ENCODE measurements around the gene HINT2.

HINT2 gene

DNA sequence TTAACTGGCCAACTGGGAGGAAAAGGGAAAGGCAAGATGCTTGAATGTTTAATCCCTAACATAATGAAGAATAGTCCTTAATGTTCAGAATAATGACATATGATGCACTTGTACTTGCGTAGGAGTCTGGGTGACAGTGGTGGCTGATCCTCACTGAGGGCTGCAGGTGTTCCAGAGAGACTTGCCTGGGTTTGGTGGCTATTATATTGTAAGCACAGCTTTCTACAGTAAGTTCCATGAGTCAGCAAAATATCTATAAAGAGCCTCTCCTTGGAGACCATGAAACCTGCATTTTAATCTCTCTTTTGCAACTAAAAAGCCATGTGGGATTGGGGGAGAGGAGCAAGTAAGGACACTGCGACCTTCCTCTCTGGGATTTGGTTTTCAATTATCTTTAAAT lies 25.3 kb downstream of the HINT2 start:
- no peak overlapping the region for H3K4me3 ChIP-seq (ENCODE audit: low read depth, low read length)
- DNase-seq (ENCODE audit: low read depth), result no peak
- in situ Hi-C loops (cut with HindIII; ENCODE audit: low sequenced_read_pairs), result no loop called here
- TF ChIP-seq, protein P1, sequence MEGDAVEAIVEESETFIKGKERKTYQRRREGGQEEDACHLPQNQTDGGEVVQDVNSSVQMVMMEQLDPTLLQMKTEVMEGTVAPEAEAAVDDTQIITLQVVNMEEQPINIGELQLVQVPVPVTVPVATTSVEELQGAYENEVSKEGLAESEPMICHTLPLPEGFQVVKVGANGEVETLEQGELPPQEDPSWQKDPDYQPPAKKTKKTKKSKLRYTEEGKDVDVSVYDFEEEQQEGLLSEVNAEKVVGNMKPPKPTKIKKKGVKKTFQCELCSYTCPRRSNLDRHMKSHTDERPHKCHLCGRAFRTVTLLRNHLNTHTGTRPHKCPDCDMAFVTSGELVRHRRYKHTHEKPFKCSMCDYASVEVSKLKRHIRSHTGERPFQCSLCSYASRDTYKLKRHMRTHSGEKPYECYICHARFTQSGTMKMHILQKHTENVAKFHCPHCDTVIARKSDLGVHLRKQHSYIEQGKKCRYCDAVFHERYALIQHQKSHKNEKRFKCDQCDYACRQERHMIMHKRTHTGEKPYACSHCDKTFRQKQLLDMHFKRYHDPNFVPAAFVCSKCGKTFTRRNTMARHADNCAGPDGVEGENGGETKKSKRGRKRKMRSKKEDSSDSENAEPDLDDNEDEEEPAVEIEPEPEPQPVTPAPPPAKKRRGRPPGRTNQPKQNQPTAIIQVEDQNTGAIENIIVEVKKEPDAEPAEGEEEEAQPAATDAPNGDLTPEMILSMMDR (IDR thresholded peaks at IDR 0.05; ENCODE audit: low read depth, low read length, missing control alignments), result no peak

DNA sequence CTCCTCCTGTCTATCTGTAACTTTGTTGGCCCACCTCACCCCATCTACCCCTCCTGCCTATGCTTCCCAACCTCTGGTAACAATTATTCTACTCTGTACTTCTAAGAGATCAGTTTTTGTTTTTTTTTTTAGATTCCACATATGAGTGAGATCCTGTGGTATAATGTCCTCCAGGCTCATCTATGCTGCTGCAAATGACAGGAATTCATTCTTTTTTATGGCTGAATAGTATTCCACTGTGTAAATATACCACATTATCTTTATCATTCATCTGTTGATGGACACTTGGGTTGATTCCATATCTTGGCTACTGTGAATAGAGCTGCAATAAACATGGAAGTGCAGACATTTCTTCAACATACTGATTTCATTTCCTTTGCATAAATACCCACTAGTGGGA lies 31.4 kb downstream of the HINT2 start:
- in situ Hi-C loops (cut with HindIII; ENCODE audit: low sequenced_read_pairs), result no loop called here
- DNase-seq (ENCODE audit: low read depth), result no peak
- no peak overlapping the region for H3K4me3 ChIP-seq (ENCODE audit: low read depth, low read length)
- TF ChIP-seq, protein P1 (IDR thresholded peaks at IDR 0.05; ENCODE audit: low read depth, low read length, missing control alignments), result no peak

DNA sequence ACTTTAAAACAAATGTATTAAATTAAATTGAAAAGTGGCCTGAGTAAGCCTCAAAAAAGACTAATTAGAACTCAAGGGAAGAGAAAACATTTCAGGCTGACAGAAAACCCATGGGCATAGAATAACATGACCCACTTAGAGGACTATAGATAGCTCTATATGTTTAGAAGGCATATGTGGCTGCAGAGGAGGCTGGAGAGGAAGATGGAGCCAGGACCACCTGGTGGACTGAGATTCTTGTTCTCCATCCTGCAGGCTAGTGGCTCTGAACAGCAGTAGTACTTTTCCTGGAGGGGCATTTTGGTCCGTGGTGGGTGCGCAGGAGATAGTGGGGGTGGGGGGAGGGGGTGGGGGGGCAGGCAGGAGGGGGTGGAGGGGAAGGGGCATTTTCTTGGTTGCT lies 33.8 kb downstream of the HINT2 start:
- TF ChIP-seq, protein P1 (IDR thresholded peaks at IDR 0.05; ENCODE audit: low read depth, low read length, missing control alignments), result no peak
- H3K4me3 ChIP-seq (ENCODE audit: low read depth, low read length), result no peak overlapping the region
- no peak for DNase-seq (ENCODE audit: low read depth)
- in situ Hi-C loops (cut with HindIII; ENCODE audit: low sequenced_read_pairs), result no loop called here

DNA sequence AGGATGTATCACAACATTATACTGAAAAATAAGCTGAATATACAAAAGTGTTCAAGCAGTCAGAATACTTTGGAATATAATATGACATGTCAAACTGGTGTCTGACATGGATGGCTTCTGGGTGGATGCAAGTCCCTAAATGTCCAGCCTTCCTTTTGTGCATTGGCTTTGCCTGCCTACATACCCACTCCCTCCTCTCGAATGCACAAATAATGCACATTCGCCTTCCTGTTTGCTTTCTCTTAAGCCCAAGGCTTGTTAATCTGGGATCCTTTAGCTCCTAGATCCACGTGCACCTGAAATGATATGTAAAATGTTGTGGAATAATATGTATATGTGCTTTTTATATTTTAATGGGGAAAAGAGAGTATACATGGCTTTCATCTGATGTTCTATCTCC lies 36.3 kb downstream of the HINT2 start:
- no peak for DNase-seq (ENCODE audit: low read depth)
- H3K4me3 ChIP-seq (ENCODE audit: low read depth, low read length), result no peak overlapping the region
- TF ChIP-seq, protein P1 (IDR thresholded peaks at IDR 0.05; ENCODE audit: low read depth, low read length, missing control alignments), result no peak
- in situ Hi-C loops (cut with HindIII; ENCODE audit: low sequenced_read_pairs), result no loop called here

DNA sequence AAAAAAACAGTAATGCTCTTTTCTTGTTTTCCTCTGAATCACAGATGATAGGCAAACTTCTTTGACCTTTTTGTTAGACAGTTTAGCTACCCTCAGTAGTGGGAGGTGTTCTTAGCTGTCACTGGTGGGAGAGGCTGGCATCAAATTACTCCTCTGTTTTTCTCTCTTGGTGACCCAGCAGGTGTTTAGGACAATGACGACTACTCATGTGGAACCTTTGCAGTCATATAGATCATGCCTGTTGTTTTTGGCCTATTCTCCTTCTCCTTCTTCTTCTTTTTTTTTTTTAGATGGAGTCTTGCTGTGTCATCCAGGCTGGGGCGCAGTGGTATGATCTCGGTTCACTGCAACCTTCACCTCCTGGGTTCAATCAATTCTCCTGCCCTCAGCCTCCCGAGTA lies 38.8 kb downstream of the HINT2 start:
- H3K4me3 ChIP-seq (ENCODE audit: low read depth, low read length), result no peak overlapping the region
- no peak for DNase-seq (ENCODE audit: low read depth)
- TF ChIP-seq, protein P1 (IDR thresholded peaks at IDR 0.05; ENCODE audit: low read depth, low read length, missing control alignments), result no peak
- in situ Hi-C loops (cut with HindIII; ENCODE audit: low sequenced_read_pairs), result no loop called here

DNA sequence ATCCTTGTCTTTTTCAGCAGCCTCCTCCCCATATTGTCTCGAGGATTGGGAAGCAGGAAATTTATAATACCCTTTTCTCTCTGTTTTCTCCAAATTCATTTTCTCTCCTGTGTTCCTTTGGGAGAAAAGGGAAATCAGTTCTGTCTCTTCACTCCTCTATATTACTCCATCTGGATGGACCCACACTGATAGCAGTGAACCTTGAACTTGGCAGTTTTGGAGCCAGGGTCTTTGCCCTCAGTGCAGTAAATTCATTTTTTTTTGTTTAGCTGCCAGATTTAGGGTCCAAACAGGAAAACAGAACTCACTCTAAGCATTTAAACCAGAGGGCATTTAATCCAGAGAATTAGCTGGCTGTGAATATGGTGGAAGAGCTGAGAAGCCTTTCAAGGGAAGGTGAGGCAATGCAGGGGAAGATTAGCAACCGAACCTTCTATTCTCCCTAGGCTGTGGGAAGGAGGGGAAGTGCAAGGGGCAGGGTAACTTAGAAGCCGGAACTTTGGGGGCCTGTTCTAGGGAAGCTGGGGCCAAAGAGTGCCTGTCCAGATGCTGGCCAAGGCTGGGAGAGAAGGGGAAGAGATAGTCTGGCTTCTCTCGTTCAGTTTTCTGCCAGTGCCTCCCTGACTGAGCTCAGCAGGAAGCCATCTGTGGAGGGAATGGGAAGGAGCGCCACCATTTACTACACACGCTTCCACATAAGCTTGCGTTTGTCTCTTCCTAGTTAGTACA lies 39.8 kb downstream of the HINT2 start:
- in situ Hi-C loops (cut with HindIII; ENCODE audit: low sequenced_read_pairs), result loop anchor here (25.0 kb wide), 1 partner anchor 112 kb away; no protein-coding TSS in a partner anchor
- TF ChIP-seq, protein P1 (IDR thresholded peaks at IDR 0.05; ENCODE audit: low read depth, low read length, missing control alignments), result no peak
- H3K4me3 ChIP-seq (ENCODE audit: low read depth, low read length), result no peak overlapping the region
- no peak for DNase-seq (ENCODE audit: low read depth)

Data from astrocyte of the cerebellum (primary cell).